Cardiac muscle cell (in vitro differentiated cells and primary cell): ENCODE measurements around the gene CPNE5. TPM values are rescaled to one million over a fixed set of nuclear protein-coding genes. Genes with fewer than 3 reads are reported as not detected.

Experiments
- DNase-seq, 2 donors: peaks; one replicate each; pipeline versions ENCODE4 v3.0.0 to v3.0.0-alpha.2; 2010 to 2017; ENCODE audit warnings: low read depth in 1 of 2, low spot score in 1 of 2
- H3K27ac ChIP-seq: fragments of 200-600 bp; sonication (generic); 2 replicates; pipeline ENCODE4 v1.5.1; 2016
- H3K27me3 ChIP-seq: fragments of 200-600 bp; sonication (generic); 2 replicates; pipeline ENCODE4 v1.6.0; 2016; ENCODE audit warnings: control low read depth
- H3K36me3 ChIP-seq: fragments of 200-600 bp; sonication (generic); 2 replicates; pipeline ENCODE4 v1.5.1; 2016; ENCODE audit warnings: control low read depth
- H3K4me1 ChIP-seq: fragments of 200-600 bp; sonication (generic); 2 replicates; pipeline ENCODE4 v1.8.1; 2017; ENCODE audit warnings: low read depth, mild to moderate bottlenecking, mixed run types
- H3K4me3 ChIP-seq: fragments of 200-600 bp; sonication (generic); 2 replicates; pipeline ENCODE4 v1.5.1; 2016; ENCODE audit warnings: mild to moderate bottlenecking
- H3K9me3 ChIP-seq: fragments of 200-600 bp; sonication (generic); 2 replicates; pipeline ENCODE4 v1.5.1; 2017; ENCODE audit warnings: low read depth, mild to moderate bottlenecking, control low read depth
- polyA plus RNA-seq: library from polyadenylated mRNA; unstranded; fragments of >200 nt; fragmentation: Nextera tagmentation; extraction: Ambion mirVana; gene quantifications from 2 replicates; pipeline ENCODE4 v1.2.1, GENCODE V29; 2016
- total RNA-seq: library from RNA; depleted of rRNA; stranded (reverse); fragments of >200 nt; gene quantifications from 2 replicates; pipeline ENCODE4 v1.2.3, GENCODE V29; 2016
- TF ChIP-seq, protein P1 (sequence below): IDR thresholded peaks from 2 replicates; pipeline ENCODE4 v1.5.1; 2012; ENCODE audit warnings: low read depth, mild to moderate bottlenecking, low read length

Gene CPNE5
- total and polyA plus RNA-seq, 2 experiments from 2014 or later, result 51.6 to 52.1 TPM

DNA sequence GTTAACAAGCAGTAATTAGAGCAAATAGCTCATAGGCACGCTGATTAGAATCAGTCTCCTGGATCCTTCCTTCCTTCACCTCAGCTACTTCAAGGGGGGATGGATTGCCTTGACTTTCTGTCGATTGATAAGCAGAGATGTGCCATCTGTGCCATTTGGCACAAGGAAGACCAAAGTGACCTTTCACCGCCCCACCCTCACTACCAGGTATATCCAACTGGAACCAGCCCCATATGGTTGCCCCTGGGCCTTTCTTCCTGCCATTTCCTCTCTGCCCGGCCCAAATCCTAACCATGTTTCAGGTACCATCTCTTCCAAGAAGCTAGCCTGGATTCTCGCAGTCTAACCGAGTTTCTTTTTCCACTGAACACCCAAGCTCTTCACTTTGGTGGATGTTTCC is 8.7 kb upstream of the CPNE5 start:
- H3K9me3 ChIP-seq, result no peaks in the 10 kb centered on the region
- H3K27me3 ChIP-seq, result no peaks in the 10 kb centered on the region
- no peak overlapping the region for H3K4me3 ChIP-seq
- DNase-seq, result no peak
- H3K4me1 ChIP-seq, result peaks cover 69% of the 10 kb centered on the region
- no peaks in the 10 kb centered on the region for H3K36me3 ChIP-seq
- TF ChIP-seq, protein P1, sequence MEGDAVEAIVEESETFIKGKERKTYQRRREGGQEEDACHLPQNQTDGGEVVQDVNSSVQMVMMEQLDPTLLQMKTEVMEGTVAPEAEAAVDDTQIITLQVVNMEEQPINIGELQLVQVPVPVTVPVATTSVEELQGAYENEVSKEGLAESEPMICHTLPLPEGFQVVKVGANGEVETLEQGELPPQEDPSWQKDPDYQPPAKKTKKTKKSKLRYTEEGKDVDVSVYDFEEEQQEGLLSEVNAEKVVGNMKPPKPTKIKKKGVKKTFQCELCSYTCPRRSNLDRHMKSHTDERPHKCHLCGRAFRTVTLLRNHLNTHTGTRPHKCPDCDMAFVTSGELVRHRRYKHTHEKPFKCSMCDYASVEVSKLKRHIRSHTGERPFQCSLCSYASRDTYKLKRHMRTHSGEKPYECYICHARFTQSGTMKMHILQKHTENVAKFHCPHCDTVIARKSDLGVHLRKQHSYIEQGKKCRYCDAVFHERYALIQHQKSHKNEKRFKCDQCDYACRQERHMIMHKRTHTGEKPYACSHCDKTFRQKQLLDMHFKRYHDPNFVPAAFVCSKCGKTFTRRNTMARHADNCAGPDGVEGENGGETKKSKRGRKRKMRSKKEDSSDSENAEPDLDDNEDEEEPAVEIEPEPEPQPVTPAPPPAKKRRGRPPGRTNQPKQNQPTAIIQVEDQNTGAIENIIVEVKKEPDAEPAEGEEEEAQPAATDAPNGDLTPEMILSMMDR, result no peak
- H3K27ac ChIP-seq, result peak overlapping the region; percentile 91

DNA sequence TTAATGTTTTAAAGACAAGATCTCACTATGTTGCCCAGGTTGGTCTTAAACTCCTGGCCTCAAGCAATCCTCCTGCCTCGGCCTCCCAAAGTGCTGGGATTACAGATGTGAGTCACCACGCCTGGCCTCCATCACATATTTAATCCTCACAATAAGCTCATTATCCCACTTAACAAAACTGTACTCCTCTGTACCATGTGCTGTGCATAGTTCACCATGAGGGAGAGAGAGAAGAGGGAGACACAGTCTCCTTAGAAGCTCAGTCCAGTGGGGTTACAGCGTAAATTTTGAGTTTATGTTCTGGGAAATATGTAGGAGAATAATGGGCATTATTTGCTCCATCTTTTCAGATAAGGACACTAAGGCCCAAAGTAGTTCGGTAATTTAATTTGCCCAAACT is 7.9 kb upstream of the CPNE5 start:
- H3K4me1 ChIP-seq, result peaks cover 65% of the 10 kb centered on the region
- H3K36me3 ChIP-seq, result no peaks in the 10 kb centered on the region
- peak overlapping the region; percentile 91 for H3K27ac ChIP-seq
- DNase-seq, result no peak
- H3K9me3 ChIP-seq, result no peaks in the 10 kb centered on the region
- H3K4me3 ChIP-seq, result no peak overlapping the region
- TF ChIP-seq, protein P1, result no peak
- H3K27me3 ChIP-seq, result no peaks in the 10 kb centered on the region

DNA sequence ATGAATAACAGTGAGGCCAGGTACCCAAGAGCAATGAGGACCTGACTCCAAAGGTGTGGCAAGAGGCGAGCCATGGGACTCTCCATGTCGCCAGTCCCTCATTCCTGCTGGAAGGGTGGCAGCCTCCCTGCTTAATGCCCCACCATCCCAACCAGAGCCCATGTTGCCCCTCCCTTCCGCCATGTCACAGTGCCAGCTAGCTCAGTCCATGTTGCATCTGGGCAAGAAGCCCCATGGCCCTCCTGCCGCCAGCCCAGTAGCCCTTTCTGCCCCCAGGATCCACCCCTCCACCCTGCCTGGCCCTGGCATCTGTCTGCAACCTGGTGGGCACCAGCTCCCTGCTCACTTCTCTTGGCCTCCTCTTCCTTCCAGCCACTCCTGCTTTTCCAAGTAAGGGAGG is 6.0 kb upstream of the CPNE5 start:
- DNase-seq, result no peak
- TF ChIP-seq, protein P1, result no peak
- H3K36me3 ChIP-seq, result no peaks in the 10 kb centered on the region
- peaks cover 62% of the 10 kb centered on the region for H3K4me1 ChIP-seq
- no peak overlapping the region for H3K27ac ChIP-seq
- H3K9me3 ChIP-seq, result no peaks in the 10 kb centered on the region
- H3K27me3 ChIP-seq, result no peaks in the 10 kb centered on the region
- H3K4me3 ChIP-seq, result no peak overlapping the region

DNA sequence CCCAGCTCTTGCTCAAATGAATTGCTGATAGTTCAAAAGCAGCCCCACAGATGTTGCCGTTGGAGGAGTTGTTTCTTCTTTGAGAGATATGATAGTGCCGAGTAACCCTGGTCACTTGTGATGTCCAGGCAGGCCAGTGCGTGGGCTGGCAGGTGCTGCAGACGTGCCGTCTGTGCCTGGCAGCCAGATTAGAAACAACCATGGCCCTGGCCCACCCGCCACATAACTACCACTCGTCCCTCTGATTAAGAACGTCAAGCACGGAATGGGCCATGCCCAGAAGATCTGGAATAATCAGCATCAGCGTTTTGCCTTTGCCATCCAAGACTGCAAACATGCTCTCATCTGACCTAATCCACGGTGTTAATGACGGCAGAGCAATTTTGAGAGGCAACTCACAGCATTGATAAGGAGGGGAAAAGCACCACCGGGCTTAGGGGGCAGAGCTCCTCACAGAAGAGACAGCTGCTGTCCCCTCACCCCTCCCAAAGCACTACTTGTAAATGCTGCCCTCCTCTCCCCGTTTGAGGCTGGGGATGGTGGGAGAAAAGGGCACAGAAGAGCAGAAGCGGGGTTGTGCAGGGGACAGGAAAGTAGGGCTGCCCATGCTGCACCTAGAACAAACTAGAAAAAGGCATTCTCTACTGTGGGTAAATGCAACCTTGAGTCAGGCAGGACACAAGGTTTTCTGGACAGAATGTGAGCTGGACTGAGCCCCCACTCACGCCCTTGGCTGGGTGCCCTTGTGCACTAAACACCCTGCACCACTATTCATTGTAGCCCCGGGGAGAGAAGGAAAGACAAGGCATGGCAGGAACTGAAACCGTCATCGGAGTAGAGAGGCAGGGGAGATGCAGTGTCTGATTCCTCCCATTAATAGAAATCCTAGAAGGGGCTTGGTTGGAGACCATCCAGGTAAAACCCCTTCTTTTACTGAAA is 5.3 kb upstream of the CPNE5 start:
- peaks cover 56% of the 10 kb centered on the region for H3K4me1 ChIP-seq
- TF ChIP-seq, protein P1, result no peak
- H3K27me3 ChIP-seq, result no peaks in the 10 kb centered on the region
- peak overlapping the region; percentile 24 for H3K27ac ChIP-seq
- DNase-seq, result no peak
- H3K9me3 ChIP-seq, result no peaks in the 10 kb centered on the region
- no peaks in the 10 kb centered on the region for H3K36me3 ChIP-seq
- H3K4me3 ChIP-seq, result no peak overlapping the region

DNA sequence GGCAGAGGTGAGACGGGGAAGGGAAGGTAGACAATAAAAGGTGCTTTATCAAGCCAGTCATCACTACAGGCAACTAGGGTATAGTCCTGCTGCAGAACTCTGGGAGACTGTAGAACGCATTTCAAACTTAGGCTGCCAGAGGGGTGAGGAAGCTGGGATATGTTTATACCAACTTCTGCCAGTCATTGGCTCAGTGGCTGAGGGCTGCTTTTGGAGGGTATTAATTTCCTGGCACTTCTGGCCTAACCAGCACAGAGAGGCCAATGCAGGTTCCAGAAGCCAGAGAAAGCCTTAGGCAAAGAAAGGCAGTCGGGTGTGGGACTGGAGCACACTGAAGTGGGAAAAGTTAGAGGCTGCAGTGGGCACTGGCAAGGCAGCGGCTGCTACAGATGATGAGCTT is 3.9 kb upstream of the CPNE5 start:
- TF ChIP-seq, protein P1, result no peak
- no peak overlapping the region for H3K4me3 ChIP-seq
- H3K27ac ChIP-seq, result no peak overlapping the region
- H3K27me3 ChIP-seq, result peaks cover 13% of the 10 kb centered on the region
- H3K4me1 ChIP-seq, result peaks cover 50% of the 10 kb centered on the region
- no peaks in the 10 kb centered on the region for H3K36me3 ChIP-seq
- H3K9me3 ChIP-seq, result no peaks in the 10 kb centered on the region
- no peak for DNase-seq
